GM19023 (cell line): ENCODE results near the gene ARPC1A.
A peak's percentile ranks its signal among the peaks of the same experiment; 100 is the strongest.
"Not testable (repeated sequence)": the region's sequence is repeated elsewhere in the genome, so short reads cannot be mapped to it uniquely, and the experiment has no call there.

Experiments used
- ATAC-seq: cut with Tn5 transposase; IDR thresholded peaks from one replicate; pipeline ENCODE4 v1.9.1; 2021; ENCODE audit warnings: mild to moderate bottlenecking, moderate library complexity; ENCODE audit not compliant: unreplicated experiment

Gene ARPC1A

DNA sequence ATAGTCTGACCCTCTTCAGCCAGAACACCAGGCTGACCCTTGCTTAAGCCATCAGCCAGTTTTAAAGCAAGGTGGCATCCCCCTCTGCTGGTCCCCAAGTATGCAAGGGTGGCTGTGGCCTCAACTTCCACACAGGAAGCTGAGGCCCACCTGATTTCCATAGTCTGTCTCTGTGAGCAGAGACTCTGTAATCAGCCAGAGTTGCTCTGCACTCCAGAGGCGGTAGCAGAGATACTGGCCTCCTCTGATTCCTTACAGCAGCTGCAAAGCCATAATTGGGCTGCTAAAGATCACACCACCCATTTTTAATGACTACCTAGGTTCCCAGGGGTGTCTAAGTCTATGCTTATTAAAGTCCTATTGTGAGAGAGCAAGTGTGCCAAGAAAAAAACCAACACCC, 80.9 kb downstream of the ARPC1A start:
- ATAC-seq, result no peak

DNA sequence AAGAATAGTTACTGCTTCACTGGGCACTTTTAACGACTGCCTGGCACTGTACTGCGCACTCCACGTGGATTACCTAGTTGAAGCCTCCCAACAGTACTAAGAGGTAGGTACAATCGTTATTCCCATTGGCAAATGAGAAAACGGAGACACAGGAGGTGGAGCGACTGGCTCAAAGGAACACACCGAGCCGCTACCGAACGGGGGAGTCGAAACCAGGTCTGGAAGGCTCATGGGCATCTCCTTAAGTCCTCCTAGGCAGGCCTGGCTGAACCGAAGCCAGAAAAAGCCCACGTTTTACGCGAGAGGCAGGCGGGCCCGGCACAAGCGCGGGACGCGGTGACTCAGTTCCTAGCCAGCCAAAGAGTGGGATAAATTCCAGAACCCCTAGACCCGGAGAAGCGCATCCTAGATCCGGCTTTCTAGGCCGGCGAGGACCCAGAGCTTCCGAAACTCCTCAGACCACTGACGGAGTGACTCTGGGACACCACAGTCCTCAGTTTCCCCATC, 82.2 kb downstream of the ARPC1A start:
- no peak for ATAC-seq

DNA sequence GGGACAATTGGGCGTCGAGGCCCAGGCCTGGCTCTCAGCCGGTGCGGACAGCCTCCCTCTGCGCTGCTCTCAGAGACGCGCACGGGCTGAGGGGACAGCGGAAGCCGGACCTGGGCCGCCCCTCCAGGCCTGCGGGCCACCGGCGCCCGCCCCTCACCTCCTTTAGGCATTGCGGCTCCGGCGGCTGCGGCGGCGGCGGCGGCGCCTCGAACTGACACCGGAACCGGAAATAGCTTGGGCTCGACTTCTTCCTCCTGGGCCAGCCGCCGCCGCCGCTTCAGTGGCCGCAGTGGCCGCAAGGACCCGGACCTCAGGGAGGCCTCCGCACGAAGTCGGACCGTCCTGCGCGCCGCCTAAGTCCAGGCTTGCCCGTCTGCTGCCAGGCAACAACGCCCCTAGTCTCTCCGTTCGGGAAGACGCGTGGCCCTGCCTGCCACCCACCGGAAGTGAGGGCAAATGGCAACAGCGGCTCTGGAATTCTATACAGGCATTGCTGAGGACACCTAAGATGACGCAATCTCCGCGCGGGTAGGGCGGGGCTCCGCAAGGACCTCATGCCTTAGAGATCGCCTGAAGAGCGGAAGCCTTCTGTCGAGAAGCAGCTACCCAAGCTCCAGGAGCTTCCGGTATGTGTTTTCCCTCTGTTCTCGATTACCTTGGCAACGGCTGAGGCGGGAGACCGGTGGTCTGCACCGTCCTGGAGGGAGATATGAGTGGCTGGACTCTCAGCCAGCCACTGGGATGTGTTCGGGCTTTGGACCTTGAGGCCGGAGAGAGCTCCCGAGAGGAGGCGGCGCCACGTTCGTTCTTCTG, 82.9 kb downstream of the ARPC1A start, which contains the start of the genes BUD31 and PDAP1:
TSS of gene BUD31 (plus strand) at position 591 of the 813 bp plus-strand sequence. CDS start 2,124 bp downstream, outside the sequence.
TSS of gene PDAP1 (minus strand) at position 219 of the 813 bp plus-strand sequence. CDS start at position 170, 49 bp downstream.
- peak; percentile 82 for ATAC-seq

DNA sequence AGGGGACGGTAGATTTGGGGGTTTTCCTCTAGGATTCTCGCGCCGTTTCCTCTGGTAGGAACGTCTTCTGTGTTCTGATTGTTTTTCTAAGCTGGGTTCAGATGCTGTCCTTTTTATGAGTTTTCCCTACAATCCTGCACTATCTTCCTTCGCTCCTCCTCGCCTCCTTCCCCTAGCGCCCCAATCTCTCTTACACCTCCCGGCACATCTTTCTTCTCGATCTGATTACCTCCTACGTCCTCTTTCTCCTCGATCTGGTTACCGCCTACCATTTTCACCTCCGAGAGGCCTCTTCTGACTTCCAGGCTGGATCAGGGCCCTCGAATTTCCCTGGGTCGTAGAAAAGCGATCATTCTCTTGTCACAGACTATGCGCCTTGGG, 83.5 kb downstream of the ARPC1A start:
- ATAC-seq, result peak; percentile 3

DNA sequence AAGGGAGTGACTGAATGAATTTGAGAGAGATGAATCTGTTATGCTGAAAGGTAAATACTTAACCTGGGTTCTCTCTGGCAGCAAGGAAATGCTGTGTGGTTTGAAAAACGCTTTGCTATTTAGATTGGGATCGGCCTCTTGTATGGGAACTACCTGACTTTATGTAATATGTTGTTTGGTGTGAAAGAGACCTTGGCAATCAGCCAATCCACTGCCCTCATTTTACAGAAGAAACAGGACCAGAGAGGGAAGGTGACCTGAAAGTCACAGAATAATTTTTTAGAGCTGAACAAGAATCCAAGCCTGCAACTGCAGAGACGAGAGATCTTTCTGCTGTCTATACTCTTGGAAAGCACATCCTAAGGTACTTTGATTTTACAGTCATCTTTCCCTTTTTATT, 84.1 kb downstream of the ARPC1A start:
- no peak for ATAC-seq

DNA sequence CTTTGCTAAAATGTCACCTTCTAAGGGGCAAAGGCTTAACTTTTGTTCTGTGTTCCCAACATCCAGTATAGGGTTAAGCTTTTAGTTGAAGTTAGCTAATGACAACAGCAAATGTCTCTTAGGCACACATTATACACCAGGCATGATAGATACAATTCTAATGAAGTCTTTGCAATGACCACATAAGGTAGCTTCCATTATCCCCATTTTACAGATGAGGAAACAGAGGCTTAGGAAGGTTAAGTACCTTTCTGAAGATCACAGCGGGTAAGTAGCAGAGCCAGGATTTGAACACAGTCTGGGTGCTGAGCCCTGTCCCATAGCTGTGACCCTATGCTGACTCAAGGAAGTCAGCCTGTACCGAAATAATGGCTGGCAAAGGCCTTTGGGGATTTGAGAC, 84.9 kb downstream of the ARPC1A start:
- no peak for ATAC-seq

DNA sequence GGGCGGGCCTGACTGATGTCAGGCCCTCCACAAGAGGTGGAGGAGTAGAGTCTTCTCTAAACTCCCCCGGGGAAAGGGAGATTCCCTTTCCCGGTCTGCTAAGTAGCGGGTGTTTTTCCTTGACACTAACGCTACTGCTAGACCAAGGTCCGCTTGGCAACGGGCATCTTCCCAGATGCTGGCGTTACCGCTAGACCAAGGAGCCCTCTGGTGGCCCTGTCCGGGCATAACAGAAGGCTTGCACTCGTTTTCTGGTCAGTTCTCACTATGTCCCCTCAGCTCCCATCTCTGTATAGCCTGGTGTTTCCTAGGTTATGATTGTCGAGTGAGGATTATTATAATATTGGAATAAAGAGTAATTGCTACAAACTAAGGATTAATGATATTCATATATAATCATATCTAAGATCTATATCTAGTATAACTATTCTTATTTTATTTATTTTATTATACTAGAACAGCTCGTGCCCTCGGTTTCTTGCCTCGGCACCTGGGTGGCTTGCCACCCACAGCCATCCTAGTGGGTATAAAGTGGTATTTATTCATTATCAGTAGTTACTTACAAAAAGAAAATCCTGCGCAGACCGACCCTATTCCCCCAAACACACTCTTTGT, 89.9 kb downstream of the ARPC1A start:
- not testable (repeated sequence) for ATAC-seq
